Heart left ventricle (tissue), 16 donors: Measurements from ENCODE around the gene DCTN5. TPM values are rescaled to one million over a fixed set of nuclear protein-coding genes. Genes with fewer than 3 reads are reported as not detected.

ENCODE experiments used
- ATAC-seq, 4 donors: fragments of 200-7000 bp; cut with Tn5 transposase; one replicate each; pipeline ENCODE4 v1.9.1; 2020 to 2022; ENCODE audit warnings: moderate library complexity in 4 of 4, mild to moderate bottlenecking in 3 of 4, moderate number of reproducible peaks in 1 of 4
- DNase-seq, 5 donors: peaks; one replicate each; pipeline ENCODE4 v3.0.0-alpha.2; 2020
- H3K27ac ChIP-seq, 12 donors: fragments of 200-600 bp; sonication (generic) in 4 of 12; one replicate each; pipeline versions ENCODE4 v1.5.0 to v1.8.0; 2016 to 2022; ENCODE audit warnings: mild to moderate bottlenecking in 2 of 12
- H3K27me3 ChIP-seq, 9 donors: fragments of 200-600 bp; sonication (generic) in 2 of 9; one replicate each; pipeline versions ENCODE4 v1.5.1 to v1.8.0; 2016 to 2022; ENCODE audit warnings: mild to moderate bottlenecking in 3 of 9
- H3K36me3 ChIP-seq, 9 donors: fragments of 200-600 bp; sonication (generic) in 2 of 9; one replicate each; pipeline versions ENCODE4 v1.5.0 to v1.8.0; 2018 to 2022; ENCODE audit warnings: mild to moderate bottlenecking in 2 of 9
- H3K4me1 ChIP-seq, 12 donors: fragments of 200-600 bp; sonication (generic) in 4 of 12; one replicate each; pipeline versions ENCODE4 v1.5.0 to v1.8.0; 2016 to 2022; ENCODE audit warnings: mild to moderate bottlenecking in 3 of 12
- H3K4me3 ChIP-seq, 12 donors: fragments of 200-600 bp; sonication (generic) in 4 of 12; one replicate each; pipeline versions ENCODE4 v1.5.0 to v1.8.0; 2017 to 2022; ENCODE audit warnings: mild to moderate bottlenecking in 9 of 12, moderate library complexity in 4 of 12
- H3K9me3 ChIP-seq, 12 donors: fragments of 200-600 bp; sonication (generic) in 4 of 12; one replicate each; pipeline versions ENCODE4 v1.5.0 to v1.8.0; 2016 to 2022; ENCODE audit warnings: mild to moderate bottlenecking in 1 of 12
- CTCF ChIP-seq, 12 donors: fragments of 200-600 bp; sonication (generic) in 4 of 12; IDR thresholded peaks; one replicate each; pipeline versions ENCODE4 v1.5.0 to v1.8.0; 2018 to 2022; ENCODE audit warnings: antibody characterized with exemption in 12 of 12, mild to moderate bottlenecking in 5 of 12
- POLR2A ChIP-seq, 2 donors: fragments of 450-650 bp; IDR thresholded peaks; one replicate each; pipeline ENCODE4 v1.6.1; 2017; ENCODE audit warnings: antibody characterized with exemption in 2 of 2, mild to moderate bottlenecking in 2 of 2, moderate library complexity in 2 of 2
- WGBS, 4 donors: extraction: QIAGEN DNeasy Blood & Tissue Kit in 2 of 4; methylation state at CpG; one replicate each; pipeline versions ENCODE4 v1.1.5 to v1.1.7; 2013 to 2018; 5-methylcytosine and 5-hydroxymethylcytosine counted together
- intact Hi-C, 10 donors: fragments of 100-400 bp; cut with DNase I; formaldehyde crosslinking; loops; one replicate each; pipeline versions ENCODE4 v1.11.1 to v1.14.2; 2022
- polyA plus RNA-seq, 2 donors: library from polyadenylated mRNA; stranded (reverse); fragments of 200-250 nt; gene quantifications; one replicate each; pipeline ENCODE4 v1.2.3, GENCODE V29; 2013
- total RNA-seq, 9 donors: library from RNA; depleted of rRNA in 2 of 9; stranded (reverse); fragments of >200 nt in 2 of 9; fragmentation: NEBNext Ultra II Directional in 3 of 9; extraction: Animal tissue kit (Norgen Biotek cat#: 25700) in 3 of 9; gene quantifications; one replicate each; pipeline versions ENCODE4 v1.1.0 to v1.2.4, GENCODE V29; 2016 to 2023
- donor health status: ischemic (EF 13 %, LVEDD 7.1; RV severe dilation, severe dysfunction).
- donor health status: healthy with polysubstance abuse.
- donor health status: DM: no; HTN: yes; CAD: no.
- donor health status: DM: no; HTN: no; CAD: no.
- donor health status: ischemic (EF 25% LVEDD 6.9; RV normal size, moderate dysfunction).
- donor health status: ischemic (EF 25% LVEDD 5.7; RV mildly dilated, moderate dysfunction).
- donor health status: healthy.
- donor health status: DM: yes; HTN: yes; CAD: no.
- donor health status: ischemic (EF 35%, LVEDD 5.7; RV mildly dilated, moderate dysfunction).
- donor health status: nonischemic (EF 11% LVEDD 7.7; RV severe dilation, severe dysfunction).
- donor health status: DM: yes; HTN: yes; CAD: no.
- donor health status: PGD.
- donor health status: ischemic (EF 29% LVEDD 5.4; RV normal size, mild dysfunction).
- donor health status: nonischemic (EF 23%, LVEDD 6.1; RV moderate dilation, normal function).

The DCTN5 gene
- total and polyA plus RNA-seq, 11 donors: 7.4 to 56.0 (median 38.4) TPM

- Histone ChIP-seq H3K9me3 (no peaks in the 10 kb centered on the region), H3K27me3 (no peaks in the 10 kb centered on the region), H3K36me3 (peaks cover 0 to 38% (median 31%) of the 10 kb centered on the region in 9 donors), H3K4me1 (peaks cover 2 to 47% (median 25%) of the 10 kb centered on the region in 12 donors), H3K27ac (peak within 1 kb of the TSS; percentile 82 to 97 (median 88)), H3K4me3 (peak within 1 kb of the TSS; percentile 67 to 100 (median 93))
- ATAC-seq (peak; percentile 93 to 97 (median 96)), DNase-seq (peak; percentile 90 to 95 (median 93))
- intact Hi-C loops: loop anchor here in 9 of 10 donors (1.0 to 5.0 kb wide), 5 partner anchors 39 to 89 kb away; partner anchors contain the start of genes EARS2 (in 9 of the 9), UBFD1 (in 9 of the 9), DCTN5 (in 1 of the 9) and PALB2 (in 1 of the 9)
- peak; percentile 99 to 100 (median 100) for TF ChIP-seq CTCF (IDR thresholded peaks at IDR 0.05)
- TF ChIP-seq POLR2A (IDR thresholded peaks at IDR 0.05): peak in 1 of 2 donors; percentile 55
- WGBS, 4 donors: 2 to 7% (median 2%) methylated on average over 24 to 67 of the region's 67 CpGs
Observed at GRCh38 chr16:23595951-23596720, 45.1 kb upstream of the DCTN5 start, which contains the start of gene NDUFAB1. TSS of gene NDUFAB1 (minus strand) at chr16:23596316. CDS start at chr16:23596290, 26 bp downstream.

GRCh38 chr16:23597003-23597756 lies 44.1 kb upstream of the DCTN5 start:
- H3K4me1 ChIP-seq: peaks cover 2 to 36% (median 25%) of the 10 kb centered on the region in 12 donors
- H3K9me3 ChIP-seq: no peaks in the 10 kb centered on the region
- ATAC-seq: peak in 2 of 4 donors; percentile 19 to 23
- peak overlapping the region in 7 of 12 donors; percentile 88 to 97 (median 89) for H3K27ac ChIP-seq
- peaks cover 0 to 34% (median 26%) of the 10 kb centered on the region in 9 donors for H3K36me3 ChIP-seq
- intact Hi-C loops: loop anchor here in 5 of 10 donors (2.0 to 5.0 kb wide), 4 partner anchors 40 to 90 kb away; partner anchors contain the start of genes EARS2 (in 4 of the 5), UBFD1 (in 4 of the 5), DCTN5 (in 1 of the 5) and PALB2 (in 1 of the 5)
- WGBS, 4 donors: 69 to 78% (median 76%) methylated on average over 11 of the region's 11 CpGs
- TF ChIP-seq CTCF (IDR thresholded peaks at IDR 0.05) (peak in 5 of 12 donors; percentile 7 to 21 (median 17)), POLR2A (IDR thresholded peaks at IDR 0.05) (no peak)
- H3K27me3 ChIP-seq: no peaks in the 10 kb centered on the region
- peak overlapping the region in 1 of 12 donors; percentile 97 for H3K4me3 ChIP-seq
- peak in 2 of 5 donors; percentile 41 to 56 for DNase-seq

GRCh38 chr16:23607726-23608125 lies 33.5 kb upstream of the DCTN5 start:
- Histone ChIP-seq H3K27me3 (no peaks in the 10 kb centered on the region), H3K4me3 (no peak overlapping the region), H3K9me3 (no peaks in the 10 kb centered on the region), H3K4me1 (peaks cover 0 to 8% (median 0%) of the 10 kb centered on the region in 12 donors), H3K36me3 (peaks cover 0 to 83% (median 58%) of the 10 kb centered on the region in 9 donors), H3K27ac (no peak overlapping the region)
- DNase-seq: no peak
- intact Hi-C loops: no loop called here
- TF ChIP-seq POLR2A (IDR thresholded peaks at IDR 0.05) (no peak), CTCF (IDR thresholded peaks at IDR 0.05) (no peak)
- WGBS, 4 donors: 75 to 83% (median 79%) methylated on average over 6 of the region's 6 CpGs
- no peak for ATAC-seq
